ENCODE data around the gene HSPA1L.
"Not testable (repeated sequence)": the region's sequence is repeated elsewhere in the genome, so short reads cannot be mapped to it uniquely, and the experiment has no call there.

The HSPA1L gene

DNA sequence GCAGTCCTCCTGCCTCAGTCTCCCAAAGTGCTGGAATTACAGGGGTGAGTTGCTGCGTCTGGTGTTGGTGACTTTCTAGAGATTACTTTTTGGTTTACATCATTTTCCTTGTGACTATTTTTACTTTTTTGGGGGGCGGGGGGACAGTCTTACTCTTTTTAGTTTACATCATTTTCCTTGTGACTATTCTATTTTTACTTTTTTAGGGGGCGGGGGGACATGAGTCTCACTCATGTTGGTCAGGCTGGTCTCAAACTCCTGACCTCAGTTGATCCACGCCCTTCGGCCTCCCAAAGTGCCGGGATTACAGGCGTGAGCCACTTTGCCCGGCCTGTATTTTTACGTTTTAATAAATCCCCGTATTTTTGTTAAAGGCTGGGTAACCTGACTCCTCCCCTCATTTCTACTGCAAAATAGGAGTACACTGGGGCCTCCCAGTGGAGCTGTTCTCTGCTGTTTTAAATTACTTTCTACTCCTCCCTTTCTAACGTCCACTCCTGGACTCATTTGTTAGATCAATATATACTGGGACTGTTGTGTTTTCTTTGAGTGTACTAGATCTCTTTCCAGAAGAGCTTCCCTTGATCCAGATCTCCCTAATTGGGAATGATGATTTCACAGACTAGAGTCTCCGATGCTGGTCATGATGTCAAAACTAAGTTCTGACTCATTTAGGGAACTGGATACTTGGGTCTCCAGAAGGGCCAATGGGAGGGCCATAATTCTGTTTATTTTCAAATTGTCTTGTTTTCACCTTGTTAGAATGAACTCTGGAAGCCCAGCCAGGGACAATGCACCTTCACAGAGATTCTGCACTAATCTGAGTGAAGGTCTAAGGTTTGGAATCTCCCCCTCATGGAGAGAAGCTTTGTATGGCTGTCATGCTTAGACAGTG is 21.6 kb upstream of the HSPA1L start:
- no peak for DNase-seq

DNA sequence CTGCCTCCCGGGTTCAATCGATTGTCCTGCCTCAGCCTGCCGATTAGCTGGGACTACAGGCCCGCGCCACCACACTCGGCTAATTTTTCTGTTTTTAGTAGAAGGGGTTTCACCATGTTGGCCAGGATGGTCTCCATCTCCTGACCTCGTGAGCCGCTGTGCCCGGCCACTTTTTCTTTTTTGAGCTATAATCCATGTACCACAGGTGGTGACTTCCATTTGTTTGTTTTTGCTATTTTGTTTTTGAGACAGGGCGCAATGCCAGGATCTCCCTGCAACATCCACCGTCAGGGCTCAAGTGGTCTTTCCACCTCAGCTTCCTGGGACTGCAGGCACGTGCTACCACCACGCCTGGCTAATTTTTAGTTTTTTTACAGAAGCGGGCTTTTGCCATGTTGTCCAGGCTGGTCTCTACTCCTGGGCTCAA is 21.0 kb upstream of the HSPA1L start:
- no peak for DNase-seq

DNA sequence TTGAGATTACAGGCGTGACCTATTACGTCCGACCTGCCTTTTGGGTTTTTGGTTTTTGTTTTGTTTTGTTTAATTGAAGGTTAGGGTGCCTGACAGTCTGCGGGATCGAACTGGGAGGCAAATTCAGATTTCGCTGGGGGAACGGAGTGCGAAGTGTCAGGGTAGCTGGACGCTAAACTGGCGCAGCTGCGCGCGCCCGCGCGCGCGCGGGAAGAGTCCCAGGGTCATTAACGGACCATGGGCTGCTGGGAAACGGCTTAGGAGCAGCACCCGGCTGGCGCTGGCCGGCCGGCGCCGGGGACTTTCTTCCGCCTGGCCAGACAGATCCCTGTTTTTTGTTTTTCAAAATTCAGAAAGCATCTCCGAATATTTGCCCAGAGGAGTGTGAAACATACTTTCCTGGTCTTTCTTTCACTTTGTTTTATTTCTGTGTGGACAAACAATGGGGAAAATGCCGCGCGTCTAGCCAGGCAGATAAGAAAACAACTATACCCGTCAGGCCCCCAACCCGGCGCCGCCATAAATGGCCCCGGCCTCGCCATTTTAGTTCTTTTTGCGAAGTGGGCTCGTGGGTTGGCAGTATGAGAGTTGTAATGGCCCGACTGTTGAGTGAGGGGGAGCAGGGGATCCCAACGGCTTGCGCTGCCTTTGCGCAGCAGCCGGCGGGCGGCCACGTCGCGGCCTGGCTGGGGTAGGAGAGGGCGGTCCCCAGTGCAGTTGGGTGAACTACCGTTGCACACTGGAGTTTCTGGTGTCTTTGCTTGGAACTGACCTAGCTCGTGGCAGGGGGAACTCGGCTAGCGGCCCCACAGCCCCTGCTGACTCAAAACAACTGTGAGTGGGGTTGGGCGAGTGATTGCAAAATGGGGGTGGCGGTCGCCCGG is 19.5 kb upstream of the HSPA1L start:
- DNase-seq: peak; percentile 85

DNA sequence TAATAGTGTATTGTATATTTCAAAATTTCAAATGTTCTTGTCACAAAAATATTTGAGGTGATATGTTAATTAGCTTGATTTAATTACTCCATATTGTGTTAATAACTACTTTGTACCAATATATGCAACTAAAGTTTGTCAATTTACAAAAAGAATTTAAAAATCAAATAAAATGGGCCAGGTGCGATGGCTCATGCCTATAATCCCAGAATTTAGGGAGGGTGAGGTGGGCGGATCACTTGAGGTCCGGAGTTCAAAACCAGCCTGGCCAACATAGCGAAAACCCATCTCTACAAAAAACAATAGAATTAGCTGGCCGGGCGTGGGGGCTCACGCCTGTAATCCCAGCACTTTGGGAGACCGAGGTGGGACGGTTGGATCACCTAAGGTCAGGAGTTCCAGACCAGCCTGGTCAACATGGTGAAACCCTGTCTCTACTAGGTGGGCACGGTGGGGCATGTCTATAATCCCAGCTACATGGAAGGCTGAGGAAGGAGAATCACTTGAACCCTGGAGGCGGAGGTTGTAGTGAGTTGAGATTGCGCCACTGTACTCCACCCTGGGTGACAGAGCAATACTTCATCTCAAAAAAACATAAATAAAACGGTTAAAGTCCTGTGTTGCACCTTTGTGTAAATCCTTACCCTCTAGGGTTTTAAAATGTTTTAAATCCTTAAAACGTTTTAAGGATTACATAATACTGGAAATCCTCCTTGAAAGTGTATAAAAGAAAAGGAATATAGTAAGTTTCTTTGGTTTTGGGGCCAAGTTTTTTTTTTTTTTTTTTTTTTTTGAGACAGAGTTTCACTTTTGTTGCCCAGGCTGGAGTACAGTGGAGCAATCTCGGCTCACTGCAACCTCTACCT is 16.5 kb upstream of the HSPA1L start:
- DNase-seq: no peak

DNA sequence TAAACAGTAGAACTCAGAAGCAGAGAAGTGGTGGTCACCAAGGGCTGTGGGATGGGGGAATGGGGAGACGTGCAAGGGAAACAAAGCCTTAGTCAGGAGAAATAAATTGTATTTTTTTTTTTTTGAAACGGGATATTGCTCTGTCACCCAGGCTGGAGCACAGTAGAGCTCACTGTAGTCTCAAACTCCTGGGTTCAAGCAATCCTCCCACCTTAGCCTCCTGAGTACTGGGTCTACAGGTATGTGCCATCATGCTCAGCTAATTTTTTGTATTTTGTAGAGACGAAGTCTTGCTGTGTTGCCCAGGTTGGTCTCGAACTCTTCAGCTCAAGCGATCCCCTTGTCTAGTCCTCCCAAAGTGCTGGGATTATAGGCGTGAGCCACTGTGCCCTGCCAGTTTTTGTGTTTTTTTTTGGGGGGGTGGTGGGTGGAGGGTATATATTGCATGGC is 15.8 kb upstream of the HSPA1L start:
- no peak for DNase-seq

DNA sequence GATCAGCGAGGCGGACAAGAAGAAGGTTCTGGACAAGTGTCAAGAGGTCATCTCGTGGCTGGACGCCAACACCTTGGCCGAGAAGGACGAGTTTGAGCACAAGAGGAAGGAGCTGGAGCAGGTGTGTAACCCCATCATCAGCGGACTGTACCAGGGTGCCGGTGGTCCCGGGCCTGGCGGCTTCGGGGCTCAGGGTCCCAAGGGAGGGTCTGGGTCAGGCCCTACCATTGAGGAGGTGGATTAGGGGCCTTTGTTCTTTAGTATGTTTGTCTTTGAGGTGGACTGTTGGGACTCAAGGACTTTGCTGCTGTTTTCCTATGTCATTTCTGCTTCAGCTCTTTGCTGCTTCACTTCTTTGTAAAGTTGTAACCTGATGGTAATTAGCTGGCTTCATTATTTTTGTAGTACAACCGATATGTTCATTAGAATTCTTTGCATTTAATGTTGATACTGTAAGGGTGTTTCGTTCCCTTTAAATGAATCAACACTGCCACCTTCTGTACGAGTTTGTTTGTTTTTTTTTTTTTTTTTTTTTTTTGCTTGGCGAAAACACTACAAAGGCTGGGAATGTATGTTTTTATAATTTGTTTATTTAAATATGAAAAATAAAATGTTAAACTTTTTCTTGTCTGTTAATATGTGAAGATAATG is 14.7 kb upstream of the HSPA1L start:
- peak; percentile 68 for DNase-seq

DNA sequence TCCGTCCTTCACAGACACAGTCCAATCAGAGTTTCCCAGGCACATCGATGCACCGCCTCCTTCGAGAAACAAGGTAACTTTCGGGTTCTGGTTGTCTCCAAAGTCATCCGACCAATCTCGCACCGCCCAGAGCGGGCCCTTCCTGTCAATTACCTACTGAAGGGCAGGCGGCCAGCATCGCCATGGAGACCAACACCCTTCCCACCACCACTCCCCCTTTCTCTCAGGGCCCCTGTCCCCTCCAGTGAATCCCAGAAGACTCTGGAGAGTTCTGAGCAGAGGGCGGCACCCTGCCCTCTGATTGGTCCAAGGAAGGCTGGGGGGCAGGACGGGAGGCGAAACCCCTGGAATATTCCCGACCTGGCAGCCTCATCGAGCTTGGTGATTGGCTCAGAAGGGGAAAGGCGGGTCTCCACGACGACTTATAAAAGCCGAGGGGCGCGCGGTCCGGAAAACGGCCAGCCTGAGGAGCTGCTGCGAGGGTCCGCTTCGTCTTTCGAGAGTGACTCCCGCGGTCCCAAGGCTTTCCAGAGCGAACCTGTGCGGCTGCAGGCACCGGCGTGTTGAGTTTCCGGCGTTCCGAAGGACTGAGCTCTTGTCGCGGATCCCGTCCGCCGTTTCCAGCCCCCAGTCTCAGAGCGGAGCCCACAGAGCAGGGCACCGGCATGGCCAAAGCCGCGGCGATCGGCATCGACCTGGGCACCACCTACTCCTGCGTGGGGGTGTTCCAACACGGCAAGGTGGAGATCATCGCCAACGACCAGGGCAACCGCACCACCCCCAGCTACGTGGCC is 12.4 kb upstream of the HSPA1L start, which contains the start of gene HSPA1B:
Gene HSPA1B, plus strand, starts transcription at position 453 of the 794 bp plus-strand sequence. Its CDS starts 213 bp downstream, at position 666.
- peak; percentile 93 for DNase-seq

DNA sequence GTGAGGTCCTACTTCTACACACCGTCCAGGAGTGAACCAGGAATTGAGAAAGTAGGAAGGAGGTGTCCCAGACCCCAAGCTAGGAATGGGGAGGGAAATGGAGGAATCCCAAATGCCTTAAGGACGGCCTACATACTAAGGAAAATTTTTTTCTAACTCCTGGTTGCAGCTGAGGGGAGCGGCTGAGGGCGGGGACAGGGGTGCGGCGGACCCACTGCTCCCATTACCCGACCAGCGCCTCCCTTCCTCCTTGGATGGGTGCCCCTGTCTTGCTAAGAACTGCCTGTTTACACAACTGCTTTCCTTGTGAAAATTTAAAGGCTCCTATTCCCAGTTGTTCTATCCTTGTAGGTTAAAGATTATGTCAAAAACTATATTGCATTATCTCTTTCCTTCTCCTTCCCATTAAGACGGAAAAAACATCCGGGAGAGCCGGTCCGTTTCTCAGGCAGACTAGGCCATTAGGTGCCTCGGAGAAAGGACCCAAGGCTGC is 11.8 kb upstream of the HSPA1L start:
- DNase-seq: no peak

DNA sequence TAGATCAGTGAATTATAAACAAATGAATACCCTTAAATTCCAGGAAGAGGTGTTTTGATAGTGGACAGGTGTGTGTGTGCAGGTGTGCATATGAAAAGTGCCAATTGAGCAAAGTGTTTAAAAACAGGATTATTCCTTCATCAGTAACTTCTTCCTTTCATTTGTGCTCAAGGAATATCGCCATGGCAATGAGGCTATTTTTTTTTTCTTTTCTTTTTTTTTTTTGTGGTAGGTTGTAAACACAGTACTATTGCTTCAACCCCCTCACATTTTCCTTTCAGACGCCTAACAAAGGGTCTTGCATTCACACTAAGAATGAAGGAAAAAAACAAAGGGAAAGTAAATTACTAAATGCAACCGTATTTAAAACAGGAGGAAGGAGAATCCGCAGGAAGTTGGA is 10.5 kb upstream of the HSPA1L start:
- no peak for DNase-seq

DNA sequence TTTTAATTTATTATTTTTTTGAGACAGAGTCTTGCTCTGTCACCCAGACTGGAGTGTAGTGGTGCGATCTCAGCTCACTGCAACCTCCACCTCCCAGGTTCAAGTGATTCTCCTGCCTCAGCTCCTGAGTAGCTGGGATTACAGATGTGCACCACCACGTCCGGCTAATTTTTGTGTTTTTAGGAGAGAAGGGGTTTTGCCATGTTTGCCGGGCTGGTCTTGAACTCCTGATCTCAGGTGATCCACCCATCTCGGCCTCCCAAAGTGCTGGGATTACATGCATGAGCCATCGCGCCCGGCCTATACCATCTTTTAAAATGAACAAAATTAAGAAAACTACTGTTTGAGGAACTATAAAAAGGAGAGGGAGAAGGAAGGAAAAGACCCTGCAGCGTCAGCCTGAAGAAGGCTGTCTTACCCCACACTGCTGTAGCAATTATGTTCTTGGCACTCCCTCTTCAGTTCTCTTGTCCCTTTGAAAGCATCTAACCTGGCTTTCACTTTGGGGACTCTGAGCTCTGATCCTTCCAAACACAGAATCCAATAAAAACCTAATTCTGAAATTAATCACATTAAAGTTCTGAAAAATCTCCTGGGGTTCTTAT is 8.6 kb upstream of the HSPA1L start:
- DNase-seq: not testable (repeated sequence)

DNA sequence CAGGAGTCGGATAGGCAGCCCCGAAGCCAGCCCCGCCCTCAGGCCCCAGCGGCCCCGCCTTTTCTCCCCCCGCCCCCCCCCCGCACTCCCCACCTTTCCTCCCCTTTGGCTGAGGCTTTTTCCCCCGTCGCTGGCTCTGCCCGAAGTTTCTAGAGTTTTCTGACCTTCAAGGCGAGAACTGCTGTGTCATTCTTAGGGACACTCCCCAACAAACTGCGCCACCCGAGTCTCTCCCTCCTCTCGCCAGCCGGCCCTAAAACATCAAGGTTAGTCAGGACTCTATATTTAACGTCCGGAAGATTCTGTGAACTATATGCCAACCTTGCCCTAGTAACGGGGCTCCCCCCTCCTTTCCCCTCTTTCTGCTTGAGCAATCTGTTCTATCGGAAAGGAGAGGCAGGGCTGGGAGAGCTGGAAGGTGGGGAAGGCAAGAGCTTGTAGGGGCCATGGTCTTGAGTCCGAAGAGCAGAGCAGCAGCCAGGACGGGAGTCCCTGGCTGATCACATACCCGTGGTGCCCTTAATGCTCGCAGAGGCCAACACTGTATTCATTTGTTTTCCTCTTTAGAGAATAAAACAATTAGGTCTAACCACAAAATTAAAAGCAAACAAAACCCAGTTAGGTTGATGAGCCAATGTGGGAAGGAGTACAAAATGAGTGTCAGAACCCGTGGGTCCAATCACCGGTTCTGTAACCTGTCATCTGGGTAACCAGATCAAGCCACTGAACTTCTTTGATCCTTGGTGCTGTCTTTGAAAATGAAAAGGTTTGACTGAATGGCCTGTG is 7.1 kb upstream of the HSPA1L start:
- DNase-seq: peak; percentile 80

DNA sequence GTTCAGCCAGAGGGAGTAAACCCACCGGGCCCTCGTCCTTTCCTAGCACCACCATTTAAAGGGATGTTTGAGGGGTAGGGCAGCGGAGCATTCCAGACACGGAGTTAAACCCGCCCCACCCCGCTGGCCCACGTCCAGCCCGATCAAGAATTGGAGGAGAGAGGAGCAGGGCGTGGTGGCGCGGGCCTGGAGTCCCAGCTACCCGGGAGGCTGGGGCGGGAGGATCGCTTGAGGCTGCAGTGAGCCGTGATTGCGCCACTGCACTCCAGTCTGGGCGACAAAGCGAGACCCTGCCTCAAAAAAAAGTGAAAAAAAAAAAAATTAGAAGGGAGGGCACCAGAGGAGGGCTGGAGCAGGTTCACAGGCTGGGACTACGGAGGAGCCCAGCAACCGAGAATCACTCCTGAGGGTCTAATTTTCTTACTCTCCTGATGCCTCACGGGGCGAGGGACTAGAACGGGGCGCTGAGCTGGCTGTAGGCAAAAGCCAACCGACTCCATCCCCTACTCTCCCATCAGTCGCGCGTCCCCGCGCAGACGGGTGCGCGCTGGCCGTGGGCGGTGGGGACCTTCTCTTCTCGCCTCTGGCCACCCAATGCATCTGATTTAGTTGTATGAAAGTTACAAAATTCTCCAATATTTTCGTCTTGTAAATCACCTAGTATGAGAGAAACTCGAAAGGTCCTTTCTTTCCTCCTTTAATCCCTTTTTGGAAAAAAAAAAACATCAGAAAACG is 6.4 kb upstream of the HSPA1L start:
- no peak for DNase-seq

DNA sequence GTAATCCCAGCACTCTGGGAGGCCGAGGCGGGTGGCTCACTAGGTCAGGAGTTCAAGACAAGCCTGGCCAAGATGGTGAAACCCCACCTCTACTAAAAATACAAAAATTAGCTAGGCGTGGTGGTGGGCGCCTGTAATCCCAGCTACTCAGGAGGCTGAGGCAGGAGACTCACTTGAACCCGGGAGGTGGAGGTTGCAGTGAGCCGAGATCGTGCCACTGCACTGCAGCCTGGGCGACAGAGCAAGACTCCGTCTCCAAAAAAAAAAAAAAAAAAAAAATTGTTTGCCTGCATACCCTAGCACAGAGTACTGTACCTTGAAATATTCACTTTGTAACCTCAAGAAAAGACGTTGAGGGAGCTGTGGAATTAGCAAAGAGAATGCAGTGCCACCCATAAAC is 5.3 kb upstream of the HSPA1L start:
- DNase-seq: not testable (repeated sequence)

DNA sequence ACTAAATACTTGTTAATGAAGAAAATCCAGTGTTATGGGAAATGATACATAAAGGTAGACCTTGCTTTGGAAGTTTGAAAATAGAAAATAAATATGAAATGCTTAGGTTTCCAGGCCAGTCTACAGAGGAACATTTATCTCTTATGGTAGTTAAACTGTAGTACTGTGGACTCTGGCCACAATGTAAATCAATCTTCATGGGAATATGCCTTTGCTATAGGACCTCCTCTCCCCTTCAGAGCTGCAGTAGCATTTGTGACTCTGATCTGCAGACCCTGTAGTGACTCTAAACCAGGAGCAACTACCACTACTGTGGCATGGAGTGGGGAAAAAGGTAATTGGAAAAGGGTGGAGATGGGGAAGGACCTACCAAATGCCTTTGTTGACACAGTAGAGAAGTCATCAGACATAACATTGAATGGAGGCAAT is 4.8 kb upstream of the HSPA1L start:
- DNase-seq: no peak

DNA sequence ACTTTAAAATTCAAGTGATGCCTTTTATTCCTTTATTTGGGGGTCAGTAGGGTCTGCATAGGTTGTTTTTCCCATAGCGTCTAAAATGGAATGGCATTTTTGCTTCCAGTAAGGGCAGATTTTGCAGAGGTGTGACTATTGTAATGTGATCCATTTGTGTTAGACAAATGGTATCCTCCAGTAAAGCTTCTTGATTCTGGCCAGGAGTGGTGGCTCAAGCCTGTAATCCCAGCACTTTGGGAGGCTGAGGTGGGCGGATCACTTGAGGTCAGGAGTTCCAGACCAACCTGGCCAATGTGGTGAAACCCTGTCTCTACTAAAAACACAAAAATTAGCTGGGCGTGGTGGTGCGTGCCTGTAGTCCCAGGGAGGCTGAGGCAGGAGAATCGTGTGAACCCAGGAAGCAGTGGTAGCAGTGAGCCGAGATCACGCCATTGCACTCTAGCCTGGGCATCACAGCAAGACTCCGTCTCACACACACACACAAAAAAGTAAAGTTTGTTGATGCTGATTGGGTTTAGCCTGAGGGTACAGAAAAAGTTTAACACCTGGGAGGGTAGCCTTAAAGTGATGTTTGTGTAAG is 2.9 kb upstream of the HSPA1L start:
- peak; percentile 29 for DNase-seq

DNA sequence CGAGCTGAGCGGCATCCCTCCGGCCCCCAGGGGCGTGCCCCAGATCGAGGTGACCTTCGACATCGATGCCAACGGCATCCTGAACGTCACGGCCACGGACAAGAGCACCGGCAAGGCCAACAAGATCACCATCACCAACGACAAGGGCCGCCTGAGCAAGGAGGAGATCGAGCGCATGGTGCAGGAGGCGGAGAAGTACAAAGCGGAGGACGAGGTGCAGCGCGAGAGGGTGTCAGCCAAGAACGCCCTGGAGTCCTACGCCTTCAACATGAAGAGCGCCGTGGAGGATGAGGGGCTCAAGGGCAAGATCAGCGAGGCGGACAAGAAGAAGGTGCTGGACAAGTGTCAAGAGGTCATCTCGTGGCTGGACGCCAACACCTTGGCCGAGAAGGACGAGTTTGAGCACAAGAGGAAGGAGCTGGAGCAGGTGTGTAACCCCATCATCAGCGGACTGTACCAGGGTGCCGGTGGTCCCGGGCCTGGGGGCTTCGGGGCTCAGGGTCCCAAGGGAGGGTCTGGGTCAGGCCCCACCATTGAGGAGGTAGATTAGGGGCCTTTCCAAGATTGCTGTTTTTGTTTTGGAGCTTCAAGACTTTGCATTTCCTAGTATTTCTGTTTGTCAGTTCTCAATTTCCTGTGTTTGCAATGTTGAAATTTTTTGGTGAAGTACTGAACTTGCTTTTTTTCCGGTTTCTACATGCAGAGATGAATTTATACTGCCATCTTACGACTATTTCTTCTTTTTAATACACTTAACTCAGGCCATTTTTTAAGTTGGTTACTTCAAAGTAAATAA is 2.2 kb upstream of the HSPA1L start:
- DNase-seq: peak; percentile 63

DNA sequence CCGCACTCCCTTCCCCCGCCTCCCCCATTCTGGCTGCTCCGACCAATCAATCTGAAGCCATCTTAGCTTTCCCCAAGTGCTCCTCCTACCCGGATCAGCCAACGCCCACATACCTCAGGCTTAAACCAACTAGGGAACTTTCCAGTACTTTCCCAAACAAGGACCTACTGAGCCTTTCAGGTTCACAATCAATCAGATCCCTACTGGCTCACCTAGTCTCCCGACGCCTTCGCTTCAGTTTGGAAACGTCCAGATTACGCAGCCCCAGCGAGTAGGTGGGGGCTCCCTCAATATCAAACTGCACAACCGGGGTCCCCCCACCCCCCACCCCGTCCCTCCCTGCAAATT is 432 bp downstream of the HSPA1L start:
- peak; percentile 79 for DNase-seq

DNA sequence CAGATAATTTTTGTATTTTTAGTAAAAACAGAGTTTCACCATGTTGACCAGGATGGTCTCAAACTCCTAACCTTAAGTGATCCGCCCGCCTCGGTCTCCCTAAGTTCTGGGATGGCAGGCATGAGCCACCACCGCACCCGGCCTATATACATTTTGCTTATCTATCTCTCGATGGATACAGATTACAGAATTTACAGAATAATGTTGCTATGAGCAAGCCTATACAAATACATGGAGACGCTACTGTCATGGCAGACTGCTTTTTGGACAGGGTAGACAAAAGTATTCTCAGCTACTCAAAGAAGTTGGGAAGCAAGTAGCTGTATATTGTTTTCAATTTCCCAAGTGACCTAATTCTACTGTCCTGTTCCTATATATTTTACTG is 1.6 kb downstream of the HSPA1L start:
- no peak for DNase-seq

Measured in CD4-positive, alpha-beta T cell treated with Interleukin-21 for 1 hour (primary cell).